ENCODE measurements around the gene EMILIN1. TPM values are rescaled to one million over a fixed set of nuclear protein-coding genes. Genes with fewer than 3 reads are reported as not detected.

EMILIN1 gene
- total and polyA plus RNA-seq, 9 donors: 8.6 to 321 (median 183) TPM

DNA sequence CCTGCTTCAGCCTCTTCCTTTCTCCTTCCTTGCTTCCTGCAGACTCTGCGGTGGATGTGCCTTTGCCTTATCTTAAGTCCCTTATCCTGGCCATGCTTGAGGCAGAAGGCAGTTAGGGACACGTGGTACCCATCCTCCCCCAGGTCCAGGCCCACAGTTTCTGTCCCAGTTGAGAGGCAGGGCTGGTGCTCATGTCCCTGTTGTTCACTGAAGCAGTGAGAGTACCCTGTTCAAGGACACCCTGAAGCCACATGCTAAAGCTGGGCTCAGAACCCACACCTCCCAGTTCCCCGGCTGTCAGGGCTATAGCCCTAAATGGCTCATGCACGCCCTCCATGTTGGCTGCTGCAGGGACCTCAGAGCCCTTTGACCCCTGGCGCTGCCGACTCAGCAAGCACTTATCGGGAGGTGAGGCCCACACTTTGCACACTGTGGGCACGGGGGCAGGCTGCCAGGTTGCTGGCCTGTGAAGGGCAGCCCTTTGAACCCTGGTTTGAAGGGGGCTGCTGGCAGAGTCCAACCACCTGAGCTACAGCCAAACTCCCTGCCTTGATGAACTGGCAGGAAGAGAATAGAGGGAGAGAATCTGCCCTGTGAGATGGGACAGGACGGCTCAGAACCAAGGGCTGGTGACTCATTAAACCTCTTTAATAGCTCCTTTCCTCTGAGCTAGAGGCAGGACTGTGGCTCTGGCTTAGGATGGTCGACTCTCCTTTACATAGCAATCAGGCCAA is 14.4 kb downstream of the EMILIN1 start:
- no peak for TF ChIP-seq POLR2A (IDR thresholded peaks at IDR 0.05)
- TF ChIP-seq EP300 (IDR thresholded peaks at IDR 0.05): no peak
- TF ChIP-seq CTCF (IDR thresholded peaks at IDR 0.05): no peak
- peak in 2 of 5 donors; percentile 21 to 57 for DNase-seq
- H3K4me3 ChIP-seq: no peak overlapping the region
- no peaks in the 10 kb centered on the region for H3K36me3 ChIP-seq
- H3K27ac ChIP-seq: no peak overlapping the region
- intact Hi-C loops (cut with DNase I): loop anchor here in 1 of 4 donors (10.0 kb wide), 1 partner anchor 182 kb away; the partner anchor contains the start of gene DNAJC5G
- 51 to 65% (median 59%) methylated on average over 10 of the region's 10 CpGs for WGBS, 3 donors
- no peaks in the 10 kb centered on the region for H3K4me1 ChIP-seq (ENCODE audit: insufficient read depth)
- H3K27me3 ChIP-seq: no peaks in the 10 kb centered on the region
- no peaks in the 10 kb centered on the region for H3K9me3 ChIP-seq

DNA sequence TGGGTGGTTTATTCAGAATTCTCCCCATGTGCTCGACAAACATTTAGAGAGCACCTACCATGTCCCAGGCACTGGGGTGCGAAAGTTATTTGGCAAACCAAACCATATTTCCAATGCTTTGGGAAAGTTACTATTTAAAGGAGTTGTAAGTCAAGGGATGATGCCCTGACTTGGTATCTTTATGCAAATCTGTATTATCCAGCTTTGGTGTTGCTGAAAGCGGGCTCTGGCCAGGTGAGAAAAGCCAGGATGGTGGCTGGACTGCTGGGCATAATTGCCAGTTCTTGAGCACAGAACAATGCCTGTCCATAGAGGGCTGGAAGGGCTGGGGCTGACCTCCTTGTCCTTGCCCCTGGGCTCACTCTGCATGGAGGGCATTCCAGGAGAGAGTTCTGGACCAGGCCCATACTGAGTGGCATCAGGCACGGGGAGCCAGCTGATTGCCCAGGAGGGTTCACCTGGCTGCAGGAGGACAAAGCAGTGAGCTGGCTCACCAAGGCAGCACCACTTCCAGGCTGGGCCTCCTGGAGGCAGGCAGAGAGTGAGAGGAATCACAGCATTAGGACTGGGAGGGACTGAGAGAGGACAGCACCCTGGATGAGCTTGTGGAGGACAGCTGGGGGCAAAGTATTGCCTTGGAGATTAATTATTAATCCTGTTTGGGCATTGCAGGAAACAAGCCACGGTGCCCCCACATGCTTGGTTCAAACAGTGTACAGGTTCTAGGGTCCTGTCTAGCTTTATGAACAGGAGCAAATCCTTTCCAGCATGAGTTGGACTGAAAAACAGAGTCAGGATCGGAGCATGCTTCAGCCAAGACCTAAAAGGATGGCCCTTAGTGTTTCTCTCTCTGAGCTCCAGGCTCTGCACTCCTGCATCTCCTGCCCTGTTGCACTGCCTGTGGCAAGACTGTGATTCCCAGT is 15.3 kb downstream of the EMILIN1 start:
- intact Hi-C loops (cut with DNase I): loop anchor here in 1 of 4 donors (10.0 kb wide), 1 partner anchor 181 kb away; the partner anchor contains the start of gene DNAJC5G
- H3K36me3 ChIP-seq: no peaks in the 10 kb centered on the region
- 88 to 95% (median 88%) methylated on average over 6 of the region's 6 CpGs for WGBS, 3 donors
- no peak overlapping the region for H3K27ac ChIP-seq
- no peaks in the 10 kb centered on the region for H3K9me3 ChIP-seq
- H3K4me1 ChIP-seq (ENCODE audit: insufficient read depth): no peaks in the 10 kb centered on the region
- DNase-seq: no peak
- H3K4me3 ChIP-seq: no peak overlapping the region
- H3K27me3 ChIP-seq: no peaks in the 10 kb centered on the region
- TF ChIP-seq CTCF (IDR thresholded peaks at IDR 0.05) (no peak), EP300 (IDR thresholded peaks at IDR 0.05) (no peak), POLR2A (IDR thresholded peaks at IDR 0.05) (no peak)

GRCh38 chr2:27094353-27094984 is 16.1 kb downstream of the EMILIN1 start:
- Histone ChIP-seq H3K36me3 (no peaks in the 10 kb centered on the region), H3K27ac (no peak overlapping the region), H3K27me3 (no peaks in the 10 kb centered on the region), H3K4me3 (no peak overlapping the region), H3K4me1 (ENCODE audit: insufficient read depth) (no peaks in the 10 kb centered on the region), H3K9me3 (no peaks in the 10 kb centered on the region)
- intact Hi-C loops (cut with DNase I): loop anchor here in 1 of 4 donors (10.0 kb wide), 1 partner anchor 180 kb away; the partner anchor contains the start of gene DNAJC5G
- TF ChIP-seq POLR2A (IDR thresholded peaks at IDR 0.05) (no peak), EP300 (IDR thresholded peaks at IDR 0.05) (no peak)
- DNase-seq: peak in 2 of 5 donors; percentile 15 to 40
- 90 to 91% (median 91%) methylated on average over 24 of the region's 24 CpGs for WGBS, 3 donors

GRCh38 chr2:27095427-27095744 is 17.0 kb downstream of the EMILIN1 start:
- Histone ChIP-seq H3K27ac (no peak overlapping the region), H3K36me3 (no peaks in the 10 kb centered on the region), H3K4me3 (no peak overlapping the region), H3K27me3 (no peaks in the 10 kb centered on the region), H3K4me1 (ENCODE audit: insufficient read depth) (no peaks in the 10 kb centered on the region), H3K9me3 (no peaks in the 10 kb centered on the region)
- DNase-seq: peak in 1 of 5 donors; percentile 11
- no peak for TF ChIP-seq POLR2A (IDR thresholded peaks at IDR 0.05)
- TF ChIP-seq EP300 (IDR thresholded peaks at IDR 0.05): no peak
- TF ChIP-seq CTCF (IDR thresholded peaks at IDR 0.05): no peak
- intact Hi-C loops (cut with DNase I): loop anchor here (5.0 to 10.0 kb wide), 4 partner anchors 97 to 187 kb away; partner anchors contain the start of genes DNAJC5G (in 3 of the 4) and TRIM54 (in 1 of the 4)
- WGBS, 3 donors: 73 to 77% (median 77%) methylated on average over 2 of the region's 2 CpGs
